Smooth muscle cell (in vitro differentiated cells): ENCODE data around the gene KSR2. TPM values are rescaled to one million over a fixed set of nuclear protein-coding genes. Genes with fewer than 3 reads are reported as not detected.

Source experiments
- DNase-seq: peaks from one replicate; lab custom pipeline; 2025; ENCODE audit not compliant: unreplicated experiment; lab: John Stamatoyannopoulos, UW
- H2AFZ ChIP-seq: fragments of 200-600 bp; sonication (generic); 2 replicates; pipeline ENCODE4 v1.6.0; 2016; ENCODE audit warnings: antibody characterized with exemption, low read depth, mild to moderate bottlenecking
- H3F3A ChIP-seq: fragments of 200-600 bp; sonication (generic); 2 replicates; pipeline ENCODE4 v1.6.0; 2017; ENCODE audit warnings: antibody characterized with exemption, low read depth
- H3K27ac ChIP-seq: fragments of 200-600 bp; sonication (generic); 2 replicates; pipeline ENCODE4 v1.5.1; 2016; ENCODE audit warnings: low read depth, mild to moderate bottlenecking
- H3K27me3 ChIP-seq: fragments of 200-600 bp; sonication (generic); 2 replicates; pipeline ENCODE4 v1.6.1; 2016; ENCODE audit warnings: low read depth, mild to moderate bottlenecking
- H3K36me3 ChIP-seq: fragments of 200-600 bp; sonication (generic); 2 replicates; pipeline ENCODE4 v1.5.1; 2016; ENCODE audit warnings: low read depth
- H3K4me1 ChIP-seq: fragments of 200-600 bp; sonication (generic); 2 replicates; pipeline ENCODE4 v1.5.1; 2016; ENCODE audit warnings: low read depth
- H3K4me2 ChIP-seq: fragments of 200-600 bp; sonication (generic); 2 replicates; pipeline ENCODE4 v1.6.0; 2016; ENCODE audit warnings: mild to moderate bottlenecking
- H3K4me3 ChIP-seq: fragments of 200-600 bp; sonication (generic); 2 replicates; pipeline ENCODE4 v1.5.1; 2016; ENCODE audit warnings: mild to moderate bottlenecking
- H3K79me2 ChIP-seq: fragments of 200-600 bp; sonication (generic); 2 replicates; pipeline ENCODE4 v1.6.0; 2016; ENCODE audit warnings: low read depth, mild to moderate bottlenecking
- H3K9ac ChIP-seq: fragments of 200-600 bp; sonication (generic); 2 replicates; pipeline ENCODE4 v1.6.0; 2016; ENCODE audit warnings: low read depth
- H3K9me3 ChIP-seq: fragments of 200-600 bp; sonication (generic); replicated peaks from 2 replicates; pipeline ENCODE4 v1.5.1; 2016; ENCODE audit warnings: low read depth
- H4K20me1 ChIP-seq: fragments of 200-600 bp; sonication (generic); 2 replicates; pipeline ENCODE4 v1.6.0; 2016; ENCODE audit warnings: low read depth
- WGBS: methylation state at CpG from one replicate; pipeline ENCODE4 v1.1.7; 2016; ENCODE audit warnings: low lambda C conversion rate; 5-methylcytosine and 5-hydroxymethylcytosine counted together
- polyA plus RNA-seq: library from polyadenylated mRNA; unstranded; fragments of >200 nt; fragmentation: Nextera tagmentation; extraction: Ambion mirVana; gene quantifications from 2 replicates; pipeline ENCODE4 v1.2.1, GENCODE V29; 2016
- total RNA-seq: library from RNA; depleted of rRNA; stranded (reverse); fragments of >200 nt; gene quantifications from 2 replicates; pipeline ENCODE4 v1.2.3, GENCODE V29; 2014
- TF ChIP-seq, protein P1 (sequence below): fragments of 200-600 bp; sonication (generic); IDR thresholded peaks from 2 replicates; pipeline ENCODE4 v1.5.1; 2017; ENCODE audit warnings: borderline replicate concordance, mild to moderate bottlenecking, antibody characterized with exemption; ENCODE audit not compliant: insufficient read depth, poor library complexity, severe bottlenecking

The KSR2 gene
- total and polyA plus RNA-seq, 2 experiments from 2014 or later, result 0.04 TPM; not detected in 1

DNA sequence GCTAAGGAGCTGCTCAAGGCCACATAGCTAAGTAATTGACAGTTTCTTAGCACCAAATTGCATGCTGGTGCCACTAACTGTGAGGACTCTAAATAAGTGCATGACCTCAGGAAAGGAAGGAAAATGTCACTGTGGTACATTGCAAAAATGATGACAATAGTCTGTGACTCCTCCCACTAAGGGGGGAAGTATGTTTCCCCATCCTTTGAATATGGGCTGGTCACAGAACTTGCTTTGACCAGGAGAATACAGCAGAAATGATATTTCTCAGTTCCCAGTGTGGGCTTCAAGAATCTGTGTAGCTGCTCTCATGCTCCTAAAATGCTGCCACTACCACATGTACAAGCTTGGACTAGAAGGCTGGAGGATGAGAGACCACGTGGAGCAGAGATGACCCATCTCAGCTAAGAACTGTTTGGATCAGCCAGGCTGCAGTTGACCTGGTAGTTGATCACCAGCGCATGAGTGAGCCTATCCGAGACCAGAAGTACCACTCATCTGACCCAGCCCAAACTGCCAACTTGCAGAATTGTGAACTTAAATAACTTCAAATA is 565.1 kb downstream of the KSR2 start:
- no peaks in the 10 kb centered on the region for H3K79me2 ChIP-seq
- no peak for DNase-seq
- no peak overlapping the region for H3K4me3 ChIP-seq
- H3K27me3 ChIP-seq, result no peaks in the 10 kb centered on the region
- no peak overlapping the region for H3K9ac ChIP-seq
- 90% methylated on average over 3 of the region's 3 CpGs for WGBS
- no peaks in the 10 kb centered on the region for H3K4me1 ChIP-seq
- H3K4me2 ChIP-seq, result no peak overlapping the region
- no peaks in the 10 kb centered on the region for H4K20me1 ChIP-seq
- TF ChIP-seq, protein P1, sequence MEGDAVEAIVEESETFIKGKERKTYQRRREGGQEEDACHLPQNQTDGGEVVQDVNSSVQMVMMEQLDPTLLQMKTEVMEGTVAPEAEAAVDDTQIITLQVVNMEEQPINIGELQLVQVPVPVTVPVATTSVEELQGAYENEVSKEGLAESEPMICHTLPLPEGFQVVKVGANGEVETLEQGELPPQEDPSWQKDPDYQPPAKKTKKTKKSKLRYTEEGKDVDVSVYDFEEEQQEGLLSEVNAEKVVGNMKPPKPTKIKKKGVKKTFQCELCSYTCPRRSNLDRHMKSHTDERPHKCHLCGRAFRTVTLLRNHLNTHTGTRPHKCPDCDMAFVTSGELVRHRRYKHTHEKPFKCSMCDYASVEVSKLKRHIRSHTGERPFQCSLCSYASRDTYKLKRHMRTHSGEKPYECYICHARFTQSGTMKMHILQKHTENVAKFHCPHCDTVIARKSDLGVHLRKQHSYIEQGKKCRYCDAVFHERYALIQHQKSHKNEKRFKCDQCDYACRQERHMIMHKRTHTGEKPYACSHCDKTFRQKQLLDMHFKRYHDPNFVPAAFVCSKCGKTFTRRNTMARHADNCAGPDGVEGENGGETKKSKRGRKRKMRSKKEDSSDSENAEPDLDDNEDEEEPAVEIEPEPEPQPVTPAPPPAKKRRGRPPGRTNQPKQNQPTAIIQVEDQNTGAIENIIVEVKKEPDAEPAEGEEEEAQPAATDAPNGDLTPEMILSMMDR, result no peak
- H3F3A ChIP-seq, result no peaks in the 10 kb centered on the region
- H3K9me3 ChIP-seq, result no peaks in the 10 kb centered on the region
- H3K36me3 ChIP-seq, result no peaks in the 10 kb centered on the region
- H3K27ac ChIP-seq, result no peak overlapping the region
- no peak overlapping the region for H2AFZ ChIP-seq

Other genes with a start within 250 kb of the KSR2 start
- gene RFC5, start 47.7 kb upstream of the KSR2 start, total RNA-seq, result 15.2 and 27.1 TPM in 2 replicates
- 16.4 and 17.4 TPM in 2 replicates for gene RFC5, start 47.7 kb upstream of the KSR2 start, polyA plus RNA-seq
- 71.5 and 78.2 TPM in 2 replicates for gene WSB2, start 92.2 kb upstream of the KSR2 start, total RNA-seq
- gene WSB2, start 92.2 kb upstream of the KSR2 start, polyA plus RNA-seq, result 43.9 and 48.1 TPM in 2 replicates
- gene VSIG10, start 135.0 kb upstream of the KSR2 start, total RNA-seq, result 2.3 and 5.6 TPM in 2 replicates
- 2.3 and 3.0 TPM in 2 replicates for gene VSIG10, start 135.0 kb upstream of the KSR2 start, polyA plus RNA-seq
- gene PEBP1, start 167.1 kb upstream of the KSR2 start, total RNA-seq, result 106 and 118 TPM in 2 replicates
- 193 and 199 TPM in 2 replicates for gene PEBP1, start 167.1 kb upstream of the KSR2 start, polyA plus RNA-seq